Keratinocyte (primary cell): ENCODE results near the gene FBLN5. TPM values are rescaled to one million over a fixed set of nuclear protein-coding genes. Genes with fewer than 3 reads are reported as not detected.

Experiments
- DNase-seq: peaks from one replicate; pipeline ENCODE4 v3.0.0-alpha.2; 2011; ENCODE audit warnings: low read depth, missing footprints, low spot score
- FAIRE-seq: peaks from 2 replicates; lab custom pipeline; 2011; peaks lifted over from hg19 to GRCh38; lab: Jason Lieb, UNC
- H2AFZ ChIP-seq: 2 replicates; pipeline ENCODE4 v1.6.0; 2012; ENCODE audit warnings: low read length, control low read depth, inconsistent platforms; ENCODE audit not compliant: control insufficient read depth
- H3K27ac ChIP-seq: 2 replicates; pipeline ENCODE4 v1.5.1; 2011; ENCODE audit warnings: low read length; ENCODE audit not compliant: control insufficient read depth, insufficient read depth
- H3K27me3 ChIP-seq: 3 replicates; pipeline ENCODE4 v1.6.0; 2011; ENCODE audit warnings: low read length; ENCODE audit not compliant: control insufficient read depth, insufficient read depth; ENCODE audit errors: extremely low read depth
- H3K36me3 ChIP-seq, 2 experiments: 2 replicates in 1 of 2; 3 replicates in 1 of 2; pipeline ENCODE4 v1.5.1; 2011; ENCODE audit warnings: low read length in 2 of 2, mild to moderate bottlenecking in 1 of 2; ENCODE audit not compliant: control insufficient read depth in 2 of 2, insufficient read depth in 2 of 2; ENCODE audit errors: extremely low read depth in 1 of 2
- H3K4me1 ChIP-seq: 3 replicates; pipeline ENCODE4 v1.5.1; 2011; ENCODE audit warnings: low read length; ENCODE audit not compliant: control insufficient read depth, insufficient read depth; ENCODE audit errors: extremely low read depth
- H3K4me2 ChIP-seq: 3 replicates; pipeline ENCODE4 v1.6.0; 2011; ENCODE audit warnings: low read depth, low read length; ENCODE audit not compliant: control insufficient read depth, insufficient read depth; ENCODE audit errors: extremely low read depth
- H3K4me3 ChIP-seq, 3 experiments: fragments of 200-600 bp in 1 of 3; sonication (generic) in 1 of 3; 2 replicates in 2 of 3; 3 replicates in 1 of 3; pipeline ENCODE4 v1.5.1; 2011 to 2016; ENCODE audit warnings: low read length in 3 of 3, mild to moderate bottlenecking in 3 of 3, control low read depth in 2 of 3, inconsistent platforms in 1 of 3, low read depth in 1 of 3, mixed read lengths in 1 of 3, mixed run types in 1 of 3, moderate library complexity in 1 of 3; ENCODE audit not compliant: control insufficient read depth in 2 of 3, insufficient read depth in 2 of 3; ENCODE audit errors: extremely low read depth in 1 of 3
- H3K79me2 ChIP-seq: 2 replicates; pipeline ENCODE4 v1.6.0; 2012; ENCODE audit warnings: low read length; ENCODE audit not compliant: control insufficient read depth, insufficient read depth
- H3K9ac ChIP-seq: 3 replicates; pipeline ENCODE4 v1.6.0; 2011; ENCODE audit warnings: low read length; ENCODE audit not compliant: control insufficient read depth, insufficient read depth; ENCODE audit errors: extremely low read depth
- H3K9me1 ChIP-seq: 3 replicates; pipeline ENCODE4 v1.6.0; 2011; ENCODE audit warnings: low read length; ENCODE audit not compliant: control insufficient read depth, insufficient read depth; ENCODE audit errors: extremely low read depth
- H3K9me3 ChIP-seq: 2 replicates; pipeline ENCODE4 v1.5.1; 2012; ENCODE audit warnings: low read depth, low read length; ENCODE audit not compliant: control insufficient read depth
- H4K20me1 ChIP-seq: 3 replicates; pipeline ENCODE4 v1.6.0; 2011; ENCODE audit warnings: low read length; ENCODE audit not compliant: control insufficient read depth, insufficient read depth; ENCODE audit errors: extremely low read depth
- CTCF ChIP-seq, 3 experiments: IDR thresholded peaks in 1 of 3; conservative IDR thresholded peaks in 1 of 3; optimal IDR thresholded peaks in 1 of 3; 2 replicates in 2 of 3; 3 replicates in 1 of 3; pipeline versions ENCODE3 to v1.5.1; 2011; ENCODE audit warnings: low read length in 3 of 3, mild to moderate bottlenecking in 3 of 3, moderate library complexity in 2 of 3, control low read depth in 1 of 3, inconsistent platforms in 1 of 3; ENCODE audit not compliant: insufficient read depth in 2 of 3; ENCODE audit errors: extremely low read depth in 1 of 3
- EZH2 ChIP-seq: IDR thresholded peaks from one replicate; pipeline ENCODE4 v1.6.1; 2012; ENCODE audit warnings: inconsistent platforms, mild to moderate bottlenecking, low read length, moderate library complexity
- dilution Hi-C: fragments of 300-500 bp; cut with MboI; formaldehyde crosslinking; loops from one replicate; pipeline ENCODE4 v1.7.0; 2020; ENCODE audit warnings: low sequenced_read_pairs; ENCODE audit not compliant: extremely low pct_ligation_motif_present
- polyA plus RNA-seq, 5 experiments: library from polyadenylated mRNA; depleted of rRNA in 3 of 5; stranded (reverse) in 3 of 5; stranded (forward) in 1 of 5; unstranded in 1 of 5; fragments of >200 nt; gene quantifications; 1 replicate in 1 of 5; 2 replicates in 3 of 5; 3 replicates in 1 of 5; pipeline versions ENCODE4 v1.2.1 to v1.2.3, GENCODE V29; 2011 to 2012; ENCODE audit warnings: missing spikeins in 2 of 5, low read depth in 1 of 5, low replicate concordance in 1 of 5

FBLN5 gene
- polyA plus RNA-seq, 1 donor (not counting 4 experiments of a cell fraction or from before 2014, with no cell fraction given), result 0.10 TPM

GRCh38 chr14:91858536-91859275 is 88.8 kb downstream of the FBLN5 start:
- Histone ChIP-seq H3K9me3 (no peaks in the 10 kb centered on the region), H3K4me2 (no peak overlapping the region), H3K9me1 (no peaks in the 10 kb centered on the region), H3K4me1 (no peaks in the 10 kb centered on the region), H3K27ac (no peak overlapping the region), H3K4me3 (no peak overlapping the region), H3K79me2 (no peaks in the 10 kb centered on the region), H4K20me1 (no peaks in the 10 kb centered on the region), H3K9ac (no peak overlapping the region), H3K36me3 (no peaks in the 10 kb centered on the region), H3K27me3 (peaks cover 7% of the 10 kb centered on the region), H2AFZ (no peak overlapping the region)
- DNase-seq (no peak), FAIRE-seq (no peak)
- TF ChIP-seq EZH2 (no peak), CTCF (optimal IDR thresholded peaks at IDR 0.05 in 1 of 3, IDR thresholded peaks at IDR 0.05 in 1 of 3, conservative IDR thresholded peaks at IDR 0.05 in 1 of 3; ENCODE audit: extremely low read depth in 1 of 3, insufficient read depth in 2 of 3, low read length in 3 of 3) (no peak)
- dilution Hi-C loops, result no loop called here

GRCh38 chr14:91857614-91858013 is 89.9 kb downstream of the FBLN5 start:
- H3K4me3 ChIP-seq, result no peak overlapping the region
- H2AFZ ChIP-seq, result no peak overlapping the region
- no peak overlapping the region for H3K27ac ChIP-seq
- no peak overlapping the region for H3K9ac ChIP-seq
- no peaks in the 10 kb centered on the region for H4K20me1 ChIP-seq
- no peaks in the 10 kb centered on the region for H3K9me1 ChIP-seq
- no peak overlapping the region for H3K4me2 ChIP-seq
- peaks cover 7% of the 10 kb centered on the region for H3K27me3 ChIP-seq
- no peak for TF ChIP-seq EZH2
- TF ChIP-seq CTCF (optimal IDR thresholded peaks at IDR 0.05 in 1 of 3, IDR thresholded peaks at IDR 0.05 in 1 of 3, conservative IDR thresholded peaks at IDR 0.05 in 1 of 3; ENCODE audit: extremely low read depth in 1 of 3, insufficient read depth in 2 of 3, low read length in 3 of 3), result no peak
- H3K4me1 ChIP-seq, result no peaks in the 10 kb centered on the region
- FAIRE-seq (no peak), DNase-seq (no peak)
- no peaks in the 10 kb centered on the region for H3K36me3 ChIP-seq
- H3K79me2 ChIP-seq, result no peaks in the 10 kb centered on the region
- dilution Hi-C loops, result no loop called here
- no peaks in the 10 kb centered on the region for H3K9me3 ChIP-seq
